OCI-M2 (cell line): Measurements from ENCODE around the gene ATP11A.
"Not testable (repeated sequence)": the region's sequence is repeated elsewhere in the genome, so short reads cannot be mapped to it uniquely, and the experiment has no call there.

Experiments
- DNase-seq: peaks from one replicate; lab custom pipeline; 2025; ENCODE audit not compliant: unreplicated experiment; lab: John Stamatoyannopoulos, UW

ATP11A gene

GRCh38 chr13:112669881-112670499 is 19.8 kb upstream of the ATP11A start:
- DNase-seq: no peak

DNA sequence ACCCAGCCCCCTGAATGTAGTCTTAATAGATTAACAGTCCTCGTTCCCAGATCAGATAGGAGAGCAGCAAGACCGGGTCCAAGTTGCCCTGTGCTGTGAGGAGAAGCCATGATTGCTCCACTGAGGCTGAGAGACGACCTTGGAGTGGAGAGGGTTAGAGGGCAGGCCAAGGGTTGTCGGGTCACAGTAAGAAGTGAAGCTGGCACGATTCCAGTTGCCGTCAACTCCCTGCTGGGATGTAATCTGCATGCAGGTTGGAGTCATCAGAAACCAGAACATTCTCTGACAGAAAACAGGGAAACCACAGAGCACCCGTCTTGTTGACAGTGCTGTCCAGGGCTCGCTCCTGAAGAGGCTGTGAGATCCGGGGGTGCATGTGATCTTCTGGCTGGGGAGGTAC is 19.0 kb upstream of the ATP11A start:
- DNase-seq: no peak

DNA sequence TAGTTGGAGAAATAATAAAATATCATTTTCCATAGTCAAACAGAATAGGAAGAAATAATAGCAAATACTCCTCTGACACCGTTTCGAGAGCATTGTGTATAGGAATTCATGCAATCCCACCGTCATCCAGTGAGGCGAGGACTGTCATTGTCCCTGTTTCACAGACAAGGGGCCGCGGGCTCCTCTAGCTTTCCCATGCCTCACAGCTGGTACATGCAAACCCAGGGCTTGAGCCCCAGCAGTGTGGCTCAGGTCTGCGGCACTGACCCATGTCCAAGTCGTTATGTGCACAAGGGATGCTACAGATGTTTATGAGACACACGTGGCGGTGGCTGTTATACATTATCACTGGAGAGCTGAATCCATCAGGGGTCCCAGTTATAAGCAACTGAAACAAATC is 18.5 kb upstream of the ATP11A start:
- DNase-seq: no peak

- no peak for DNase-seq
Measured at GRCh38 chr13:112672651-112673284, 17.1 kb upstream of the ATP11A start.

GRCh38 chr13:112674412-112675365 is 15.1 kb upstream of the ATP11A start:
- no peak for DNase-seq

DNA sequence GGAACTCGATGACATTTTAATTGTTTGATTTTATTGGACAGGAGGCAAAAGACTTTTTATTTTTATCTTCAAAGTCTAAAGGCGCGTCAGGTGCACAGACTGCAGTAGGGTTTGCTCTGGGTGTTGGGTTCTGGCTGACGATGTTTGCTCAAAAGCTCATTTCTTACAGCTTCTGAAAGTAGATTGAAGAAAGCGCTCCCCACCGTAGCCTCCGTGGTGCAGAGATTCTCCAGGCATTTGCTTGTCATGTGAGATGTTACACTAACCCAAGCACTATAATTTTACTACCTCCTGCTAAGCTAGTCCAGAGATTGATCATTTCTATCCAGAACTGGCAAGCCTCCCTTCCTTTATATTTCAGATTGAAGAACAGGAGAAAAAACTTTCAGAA is 14.5 kb upstream of the ATP11A start:
- no peak for DNase-seq

- not testable (repeated sequence) for DNase-seq
Measured at GRCh38 chr13:112677421-112677962, 12.3 kb upstream of the ATP11A start.

- DNase-seq: no peak
Measured at GRCh38 chr13:112679381-112679780, 10.5 kb upstream of the ATP11A start.

GRCh38 chr13:112679932-112680677 is 9.7 kb upstream of the ATP11A start:
- no peak for DNase-seq

DNA sequence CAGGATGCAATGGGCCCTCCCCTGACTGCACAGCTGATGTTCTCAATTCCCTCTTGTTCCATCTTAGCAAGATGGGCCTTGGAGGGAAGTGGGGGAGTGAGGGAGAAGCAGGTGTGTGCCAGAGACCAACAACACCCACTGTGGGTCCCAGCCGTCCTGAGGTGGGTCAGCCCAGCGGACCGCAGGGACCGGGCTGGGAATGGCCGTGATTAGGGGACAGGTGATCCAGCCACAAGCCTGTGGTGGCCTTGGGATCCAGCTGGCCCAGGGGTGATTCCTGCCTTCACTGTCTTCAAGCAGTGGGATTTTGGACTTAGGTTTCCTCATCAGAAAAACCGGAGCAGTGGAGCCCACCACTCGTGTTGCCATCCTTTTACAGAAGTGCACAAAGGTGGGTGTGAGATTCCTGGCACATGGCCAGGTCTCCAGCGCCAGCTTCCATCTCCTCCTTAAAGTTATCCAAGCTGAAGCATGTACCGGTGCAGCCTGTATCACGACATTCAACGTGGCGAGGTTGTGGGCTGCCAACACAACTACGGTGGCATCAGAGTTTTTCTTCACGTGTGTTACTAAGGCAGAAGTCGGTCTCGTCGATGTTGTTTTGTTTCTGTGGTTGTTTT is 9.0 kb upstream of the ATP11A start:
- no peak for DNase-seq

GRCh38 chr13:112683581-112683980 is 6.3 kb upstream of the ATP11A start:
- DNase-seq: no peak

DNA sequence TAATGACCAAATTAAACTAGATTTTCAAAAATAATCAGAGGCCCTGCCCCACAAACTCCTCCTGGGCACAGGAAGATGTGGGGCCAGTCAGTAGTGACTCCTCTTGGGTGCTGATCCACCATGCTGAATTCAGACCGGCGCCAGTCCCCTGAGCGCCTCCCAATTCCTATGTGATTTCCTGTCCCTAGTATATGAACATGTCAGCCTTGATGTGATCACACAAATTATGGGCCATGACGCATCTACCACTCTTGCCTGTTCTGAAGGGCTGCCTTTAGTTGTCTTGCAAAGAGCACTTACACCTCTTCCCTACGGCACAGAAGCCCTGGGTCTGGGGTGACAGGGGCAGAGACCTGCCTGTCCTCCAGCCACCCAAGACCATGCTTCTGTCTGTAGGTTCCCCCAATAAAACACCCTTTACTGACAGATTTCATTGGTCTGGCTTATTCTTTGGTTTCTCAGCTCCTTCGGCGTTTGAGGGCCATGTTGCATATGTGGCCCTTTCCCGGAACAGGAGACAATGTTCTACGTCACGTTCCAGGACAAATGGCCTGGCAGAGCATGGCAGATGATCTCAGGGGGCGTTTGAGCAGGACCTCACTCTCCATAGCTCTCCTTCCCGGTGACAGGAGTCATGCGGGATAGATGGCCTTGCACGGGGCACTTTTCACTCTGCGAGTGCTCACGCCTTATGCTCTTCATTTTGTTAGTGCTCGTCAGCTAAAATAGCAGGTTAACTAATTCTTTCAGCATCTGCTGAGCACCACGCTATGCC is 5.6 kb upstream of the ATP11A start:
- DNase-seq: no peak

DNA sequence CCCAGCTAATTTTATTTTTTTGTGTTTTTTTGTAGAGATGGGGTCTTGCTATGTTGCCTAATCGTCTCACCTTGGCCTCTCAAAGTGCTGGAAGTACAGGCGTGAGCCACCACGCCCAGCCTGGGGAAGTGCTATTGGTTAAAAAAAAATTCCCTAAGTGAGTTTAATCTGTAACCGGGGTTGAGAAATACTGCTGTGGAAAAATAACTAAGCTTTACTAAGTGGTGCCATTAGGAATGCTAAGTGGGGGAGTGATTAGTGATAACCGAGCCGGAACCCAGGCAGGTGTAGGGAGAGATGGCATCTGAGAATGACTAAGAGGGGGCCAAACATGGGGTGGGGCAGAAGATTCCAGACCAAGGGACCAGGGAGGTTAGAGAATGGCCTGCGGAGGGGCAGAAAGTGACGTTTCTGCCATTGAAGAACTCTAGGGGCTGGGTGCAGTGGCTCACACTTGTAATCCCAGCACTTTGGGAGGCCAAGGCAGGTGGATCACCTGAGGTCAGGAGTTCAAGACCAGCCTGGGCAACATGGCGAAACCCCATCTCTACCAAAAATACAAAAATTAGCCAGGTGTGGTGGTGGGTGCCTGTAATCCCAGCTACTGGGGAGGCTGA is 4.5 kb upstream of the ATP11A start:
- not testable (repeated sequence) for DNase-seq

- no peak for DNase-seq
Measured at GRCh38 chr13:112685896-112686295, 3.9 kb upstream of the ATP11A start.

DNA sequence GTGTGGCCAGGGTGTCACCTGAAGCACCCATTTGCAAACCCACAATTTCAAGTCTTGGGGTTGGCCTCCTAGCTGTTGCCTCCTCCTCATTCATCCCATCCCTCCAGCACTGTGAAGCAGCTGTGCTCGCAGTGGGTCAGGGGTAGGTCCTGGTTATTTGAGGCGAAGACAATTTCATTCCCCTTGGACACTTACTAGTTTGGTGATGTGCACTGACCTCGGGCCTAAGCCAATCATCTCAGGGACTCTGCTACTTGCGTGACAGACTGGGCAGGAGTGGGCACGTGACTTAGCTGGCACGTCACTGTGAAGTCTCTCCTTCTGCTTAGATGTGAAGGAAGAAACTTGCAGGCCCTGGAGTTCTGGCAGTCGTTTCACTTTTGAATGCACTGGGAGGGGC is 3.5 kb upstream of the ATP11A start:
- DNase-seq: no peak

- no peak for DNase-seq
Measured at GRCh38 chr13:112686987-112687386, 2.9 kb upstream of the ATP11A start.

GRCh38 chr13:112687836-112688559 is 1.8 kb upstream of the ATP11A start:
- DNase-seq: no peak

DNA sequence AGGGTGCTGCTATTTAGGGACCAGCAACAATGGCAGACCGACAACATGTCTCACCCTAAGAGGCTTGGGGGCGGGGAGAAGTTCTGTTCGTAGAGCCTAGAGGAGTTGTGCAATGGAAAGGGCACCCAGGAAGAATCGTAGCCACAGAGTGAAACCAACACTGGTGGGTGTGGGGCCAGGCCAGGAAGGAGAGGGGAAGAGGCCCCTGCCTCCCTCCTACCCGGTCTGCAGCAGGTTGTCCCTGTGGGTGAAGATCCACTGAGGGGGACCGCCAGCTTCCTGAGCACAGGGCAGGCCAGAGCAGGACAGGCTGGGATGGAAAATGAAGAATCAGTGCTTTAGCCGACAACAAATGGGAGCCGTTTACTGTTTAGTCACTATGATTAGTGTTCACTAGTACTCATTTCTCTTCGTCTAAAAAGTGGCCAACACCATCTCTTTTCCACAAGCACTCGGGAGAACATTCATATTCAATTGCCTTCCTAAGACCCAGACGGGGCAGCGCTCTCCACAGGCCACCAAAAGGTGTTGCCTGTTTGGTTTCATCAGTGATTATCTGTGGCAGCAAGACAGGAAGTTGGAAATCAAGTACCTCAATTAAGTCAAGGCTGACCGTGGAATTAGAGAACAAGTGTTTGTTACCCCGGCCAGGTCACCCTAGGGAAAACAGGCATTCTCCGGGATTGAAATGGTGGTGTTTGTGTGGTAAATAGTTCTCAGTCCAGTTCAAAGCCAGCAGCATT is 1.1 kb upstream of the ATP11A start:
- no peak for DNase-seq
